ENCODE measurements around the gene SPATA9.

SPATA9 gene

DNA sequence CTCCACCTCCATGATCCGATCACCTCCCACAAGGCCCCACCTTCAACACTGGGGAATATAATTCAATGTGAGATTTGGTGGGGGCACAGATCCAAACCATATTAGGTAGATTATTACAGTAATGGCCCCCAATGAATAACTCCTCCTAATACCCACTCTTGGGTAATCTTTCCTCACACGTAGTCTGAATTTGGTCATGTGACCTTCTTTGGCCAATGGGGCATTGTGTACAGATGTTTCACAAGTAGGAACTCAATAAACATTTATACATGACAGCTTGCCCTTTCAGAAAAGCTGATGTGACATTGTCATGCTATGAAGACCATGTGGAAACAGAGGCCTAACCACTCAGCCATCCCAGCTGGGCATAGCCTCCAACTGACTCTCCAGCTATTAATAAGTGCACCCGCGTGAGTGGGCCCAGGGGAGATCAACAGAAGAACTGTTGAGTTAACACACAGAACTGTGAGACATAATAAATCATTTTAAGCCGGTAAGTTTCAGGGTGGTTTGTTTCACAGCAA lies 52.3 kb downstream of the SPATA9 start:
- H3K4me3 ChIP-seq (ENCODE audit: low read depth, low read length), result no peak overlapping the region
- TF ChIP-seq, protein P1, sequence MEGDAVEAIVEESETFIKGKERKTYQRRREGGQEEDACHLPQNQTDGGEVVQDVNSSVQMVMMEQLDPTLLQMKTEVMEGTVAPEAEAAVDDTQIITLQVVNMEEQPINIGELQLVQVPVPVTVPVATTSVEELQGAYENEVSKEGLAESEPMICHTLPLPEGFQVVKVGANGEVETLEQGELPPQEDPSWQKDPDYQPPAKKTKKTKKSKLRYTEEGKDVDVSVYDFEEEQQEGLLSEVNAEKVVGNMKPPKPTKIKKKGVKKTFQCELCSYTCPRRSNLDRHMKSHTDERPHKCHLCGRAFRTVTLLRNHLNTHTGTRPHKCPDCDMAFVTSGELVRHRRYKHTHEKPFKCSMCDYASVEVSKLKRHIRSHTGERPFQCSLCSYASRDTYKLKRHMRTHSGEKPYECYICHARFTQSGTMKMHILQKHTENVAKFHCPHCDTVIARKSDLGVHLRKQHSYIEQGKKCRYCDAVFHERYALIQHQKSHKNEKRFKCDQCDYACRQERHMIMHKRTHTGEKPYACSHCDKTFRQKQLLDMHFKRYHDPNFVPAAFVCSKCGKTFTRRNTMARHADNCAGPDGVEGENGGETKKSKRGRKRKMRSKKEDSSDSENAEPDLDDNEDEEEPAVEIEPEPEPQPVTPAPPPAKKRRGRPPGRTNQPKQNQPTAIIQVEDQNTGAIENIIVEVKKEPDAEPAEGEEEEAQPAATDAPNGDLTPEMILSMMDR (conservative IDR thresholded peaks at IDR 0.05; ENCODE audit: low read depth, low read length), result no peak
- no peak for DNase-seq (ENCODE audit: low read depth)

DNA sequence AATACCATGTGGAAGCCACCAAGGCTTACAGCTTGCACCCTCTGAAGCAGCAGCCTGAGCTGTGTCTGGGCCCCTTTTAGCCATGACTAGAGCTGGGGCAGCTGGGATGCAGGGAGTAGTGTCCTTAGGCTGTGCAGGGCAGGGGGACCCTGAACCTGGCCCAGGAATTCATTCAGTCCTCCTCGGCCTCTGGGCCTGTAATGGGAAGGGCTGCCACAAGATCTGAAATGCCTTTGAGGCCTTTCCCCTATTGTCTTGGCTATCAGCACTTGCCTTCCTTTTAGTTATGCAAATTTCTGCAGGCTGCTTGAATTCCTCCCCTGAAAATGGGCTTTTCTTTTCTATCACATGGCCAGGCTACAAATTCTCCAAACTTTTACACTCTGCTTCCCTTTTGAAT lies 53.9 kb downstream of the SPATA9 start:
- no peak overlapping the region for H3K4me3 ChIP-seq (ENCODE audit: low read depth, low read length)
- TF ChIP-seq, protein P1 (conservative IDR thresholded peaks at IDR 0.05; ENCODE audit: low read depth, low read length), result no peak
- DNase-seq (ENCODE audit: low read depth), result no peak

DNA sequence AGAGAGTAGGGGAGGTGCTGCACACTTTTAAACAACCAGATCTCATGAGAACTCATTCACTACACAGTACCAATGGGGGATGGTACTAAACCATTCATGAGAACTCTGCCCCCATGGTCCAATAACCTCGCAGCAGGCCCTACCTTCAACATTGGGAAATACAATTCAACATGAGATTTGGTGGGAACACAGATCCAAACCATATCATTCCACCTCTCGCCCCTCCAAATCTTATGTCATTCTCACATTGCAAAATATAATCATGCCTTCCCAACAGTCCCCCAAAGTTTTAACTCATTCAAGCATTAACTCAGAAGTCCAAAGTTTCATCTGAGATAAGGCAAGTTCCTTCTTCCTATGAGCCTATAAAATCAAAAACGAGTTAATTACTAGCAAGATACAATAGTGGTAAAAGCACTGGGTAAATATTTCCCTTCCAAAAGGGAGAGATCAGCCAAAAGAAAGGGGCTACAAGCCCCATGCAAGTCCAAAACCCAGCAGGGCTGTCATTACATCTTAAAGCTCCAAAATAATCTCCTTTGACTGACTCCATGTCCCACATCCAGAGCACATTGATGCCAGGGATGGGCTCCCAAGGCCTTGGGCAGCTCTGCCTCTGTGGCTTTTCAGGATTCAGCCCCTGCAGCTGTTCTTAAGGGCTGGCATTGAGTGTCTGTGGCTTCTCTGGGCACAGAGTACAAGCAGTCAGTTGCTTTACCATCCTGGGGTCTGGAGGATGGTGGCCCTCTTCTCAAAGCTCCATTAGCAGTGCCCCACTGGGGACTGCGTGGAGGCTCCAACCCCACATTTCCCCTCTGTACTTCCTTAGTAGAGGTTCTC lies 54.6 kb downstream of the SPATA9 start:
- no peak overlapping the region for H3K4me3 ChIP-seq (ENCODE audit: low read depth, low read length)
- TF ChIP-seq, protein P1 (conservative IDR thresholded peaks at IDR 0.05; ENCODE audit: low read depth, low read length), result no peak
- DNase-seq (ENCODE audit: low read depth), result no peak

DNA sequence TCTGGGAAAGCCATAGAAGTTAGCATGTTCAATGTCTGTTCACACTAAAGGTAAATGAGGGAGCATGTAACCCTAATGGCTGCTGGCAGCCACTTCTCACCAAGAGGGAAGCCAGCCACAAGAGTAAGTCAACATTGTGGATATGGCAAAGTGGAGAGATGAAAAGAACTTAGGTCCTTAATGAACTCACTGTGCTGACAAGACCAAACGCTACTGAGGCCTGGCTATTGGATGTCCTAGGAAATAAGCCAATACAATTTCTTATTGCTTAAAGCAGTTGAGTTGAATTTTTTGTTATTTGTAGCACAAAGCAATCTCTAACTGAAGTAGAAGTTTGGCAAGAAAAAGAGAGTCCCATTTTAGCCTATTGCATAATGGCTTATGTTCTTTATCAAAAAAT lies 56.1 kb downstream of the SPATA9 start:
- no peak overlapping the region for H3K4me3 ChIP-seq (ENCODE audit: low read depth, low read length)
- no peak for DNase-seq (ENCODE audit: low read depth)
- TF ChIP-seq, protein P1 (conservative IDR thresholded peaks at IDR 0.05; ENCODE audit: low read depth, low read length), result no peak

DNA sequence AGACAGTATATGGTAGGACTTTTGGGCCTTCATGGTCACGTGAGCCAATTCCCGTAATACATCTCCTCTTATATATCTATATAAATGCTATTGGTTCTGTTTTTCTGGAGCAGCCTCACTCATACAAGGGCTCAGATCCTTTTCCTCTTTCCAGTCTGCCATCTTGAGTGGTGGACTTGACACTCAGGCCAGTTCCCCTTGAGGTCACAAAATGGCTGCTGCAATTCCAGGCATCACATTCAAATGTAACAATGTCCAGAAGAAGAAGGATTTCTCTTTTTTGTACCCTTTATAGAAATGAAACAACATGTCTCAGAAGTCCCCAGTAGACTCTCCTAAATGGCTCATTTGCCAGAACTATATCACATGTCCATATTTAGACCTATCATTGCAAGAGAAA lies 58.4 kb downstream of the SPATA9 start:
- DNase-seq (ENCODE audit: low read depth), result no peak
- TF ChIP-seq, protein P1 (conservative IDR thresholded peaks at IDR 0.05; ENCODE audit: low read depth, low read length), result no peak
- H3K4me3 ChIP-seq (ENCODE audit: low read depth, low read length), result no peak overlapping the region

DNA sequence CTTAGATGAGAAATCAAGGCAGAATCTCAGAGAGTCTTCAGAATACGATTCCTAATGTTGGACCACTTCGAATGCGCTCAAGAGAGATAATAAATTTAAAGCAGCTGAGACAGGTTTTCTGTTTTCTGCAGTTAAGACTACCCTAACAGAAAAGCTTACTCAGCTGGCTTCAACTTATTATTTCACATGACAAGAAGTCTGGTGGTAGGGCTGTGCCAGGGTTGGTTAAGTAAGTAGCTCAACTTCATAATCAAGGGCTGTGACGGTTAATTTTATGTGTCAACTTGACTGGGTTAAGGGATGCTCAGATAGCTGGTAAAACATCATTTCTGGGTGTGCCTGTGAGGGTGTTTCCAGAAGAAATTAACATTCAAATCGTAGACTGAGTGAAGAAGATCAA lies 59.1 kb downstream of the SPATA9 start:
- no peak overlapping the region for H3K4me3 ChIP-seq (ENCODE audit: low read depth, low read length)
- TF ChIP-seq, protein P1 (conservative IDR thresholded peaks at IDR 0.05; ENCODE audit: low read depth, low read length), result no peak
- DNase-seq (ENCODE audit: low read depth), result no peak

All from choroid plexus epithelial cell (primary cell).